Cardiac atrium fibroblast (primary cell): Measurements from ENCODE around the gene SQSTM1. TPM values are rescaled to one million over a fixed set of nuclear protein-coding genes. Genes with fewer than 3 reads are reported as not detected.

Experiments
- total RNA-seq: library from RNA; depleted of rRNA; stranded (reverse); fragments of >200 nt; gene quantifications from 2 replicates; pipeline ENCODE4 v1.2.3, GENCODE V29; 2015

SQSTM1 gene
- total RNA-seq = 292 and 448 TPM in 2 replicates

GRCh38 chr5:179820483-179821297 lies at the start of gene SQSTM1:
Gene SQSTM1, plus strand, starts transcription at chr5:179820905. Its CDS starts 32 bp downstream, at chr5:179820937.

GRCh38 chr5:179793468-179794139 lies 27.1 kb upstream of the SQSTM1 start, which contains the start of gene LTC4S:
Gene LTC4S, plus strand, starts transcription at chr5:179793986. Its CDS starts 95 bp downstream, at chr5:179794081.

DNA sequence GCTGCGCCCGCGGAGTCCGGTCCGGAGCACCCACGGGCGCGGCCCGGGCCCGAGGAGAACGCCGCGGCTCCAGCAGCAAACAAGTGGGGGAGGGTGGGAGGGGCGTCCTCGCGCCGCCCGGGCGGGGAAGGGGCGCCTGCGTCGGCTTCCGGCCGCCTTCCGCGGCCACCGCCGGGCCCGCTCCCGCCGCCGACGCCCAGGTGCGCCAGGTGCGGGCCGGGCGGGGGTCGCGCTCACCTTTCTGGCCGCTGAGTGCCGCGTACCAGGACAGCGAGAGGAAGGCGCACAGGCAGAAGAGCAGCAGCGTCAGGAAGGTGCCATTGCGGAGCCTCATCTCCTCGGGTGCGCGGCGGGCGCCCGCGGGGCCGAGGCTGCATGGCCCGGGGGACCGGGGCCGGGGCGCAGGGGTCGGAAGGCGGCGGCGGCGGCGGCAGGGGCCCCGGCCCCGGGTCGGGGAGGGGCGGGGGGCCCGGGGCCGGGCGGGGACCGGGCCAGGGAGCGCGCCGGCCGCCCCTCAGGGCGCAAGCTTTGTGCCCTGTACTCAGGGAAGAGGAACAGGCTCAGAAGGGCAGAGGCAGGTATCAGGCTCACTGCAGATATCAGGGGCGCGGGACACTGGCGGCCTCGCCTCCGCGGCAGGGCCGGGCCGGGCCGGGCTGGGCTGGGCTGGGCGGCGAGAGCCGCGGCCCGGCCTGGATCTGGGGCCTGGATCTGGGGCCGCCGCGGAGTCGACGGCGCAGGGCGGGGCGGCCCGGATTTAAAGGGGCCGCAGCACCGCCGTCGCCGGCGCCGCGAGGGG lies 14.3 kb upstream of the SQSTM1 start, which contains the start of gene MGAT4B:
Gene MGAT4B, minus strand, starts transcription at position 617 of the 799 bp plus-strand sequence. Its CDS starts 283 bp downstream, at position 334.

DNA sequence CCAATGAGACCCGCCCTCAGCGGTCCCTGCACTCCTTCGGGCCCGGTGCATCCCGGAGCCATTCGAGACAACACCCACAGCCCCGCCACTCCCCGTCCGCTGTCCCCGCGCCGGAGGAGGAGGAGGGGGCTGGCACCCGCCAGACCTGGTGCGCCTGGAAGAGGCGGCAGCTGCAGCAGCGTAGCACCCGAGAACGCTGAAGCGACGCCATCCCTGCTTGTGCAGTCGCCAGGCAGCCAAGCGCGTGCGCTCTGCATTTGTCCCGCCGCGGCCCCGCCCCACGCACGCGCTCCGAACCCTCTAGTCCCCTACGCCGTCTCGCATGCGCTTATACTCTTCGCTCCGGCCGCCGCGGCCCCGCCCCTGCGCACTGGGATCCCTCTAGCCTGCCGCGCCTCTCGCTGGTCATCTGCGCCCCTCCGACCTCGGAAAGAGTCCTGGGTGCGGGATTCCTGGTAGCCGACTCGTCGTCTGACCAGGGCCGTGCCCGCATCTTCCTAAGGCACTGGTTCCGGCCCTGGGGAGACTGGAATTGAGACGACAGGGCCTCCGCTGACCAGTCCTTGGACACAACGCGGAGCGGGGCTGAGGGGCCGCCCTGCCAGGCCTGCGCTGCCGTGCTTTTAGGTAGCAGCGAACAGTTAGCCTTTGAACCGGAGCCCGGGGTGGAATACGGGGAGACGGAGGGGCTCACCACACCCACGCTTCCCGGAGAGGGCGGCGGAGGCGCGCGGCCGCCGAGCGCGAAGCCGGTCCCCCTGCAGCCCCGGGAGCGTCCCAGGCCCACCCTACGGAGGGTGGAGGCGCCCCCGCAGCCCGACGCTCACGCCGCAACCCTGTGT lies 38.1 kb downstream of the SQSTM1 start, which contains the start of gene MRNIP:
Gene MRNIP, minus strand, starts transcription at position 232 of the 842 bp plus-strand sequence. Its CDS starts 21 bp downstream, at position 211.

Other genes starting within 250 kb of the SQSTM1 start
- gene HNRNPH1, start 197.2 kb upstream of the SQSTM1 start, total RNA-seq = 169 and 209 TPM in 2 replicates
- not detected in 2 replicates for gene CBY3, start 139.9 kb upstream of the SQSTM1 start, total RNA-seq
- gene CANX, start 121.9 kb upstream of the SQSTM1 start, total RNA-seq = 434 and 490 TPM in 2 replicates
- 12.5 and 14.4 TPM in 2 replicates for gene MAML1, start 88.1 kb upstream of the SQSTM1 start, total RNA-seq
- gene LTC4S, start 26.9 kb upstream of the SQSTM1 start, total RNA-seq = 9.9 and 13.9 TPM in 2 replicates
- 154 and 178 TPM in 2 replicates for gene MGAT4B, start 14.0 kb upstream of the SQSTM1 start, total RNA-seq
- gene MRNIP, start 37.9 kb downstream of the SQSTM1 start, total RNA-seq = 7.6 and 7.8 TPM in 2 replicates
- gene TBC1D9B, start 87.0 kb downstream of the SQSTM1 start, total RNA-seq = 83.0 and 88.1 TPM in 2 replicates